Choroid plexus epithelial cell (primary cell): ENCODE data around the gene MACF1.
A peak's percentile ranks its signal among the peaks of the same experiment; 100 is the strongest.

ENCODE experiments used
- DNase-seq: peaks from one replicate; pipeline ENCODE4 v3.0.0-alpha.2; 2010; ENCODE audit warnings: low read depth
- H3K4me3 ChIP-seq: 2 replicates; pipeline ENCODE4 v1.5.1; 2011; ENCODE audit warnings: low read depth, mild to moderate bottlenecking, control low read depth, low read length, moderate library complexity
- TF ChIP-seq, protein P1 (sequence below): conservative IDR thresholded peaks from 2 replicates; pipeline ENCODE4 v1.5.1; 2011; ENCODE audit warnings: low read depth, mild to moderate bottlenecking, control low read depth, inconsistent platforms, low read length, moderate library complexity

Gene MACF1

GRCh38 chr1:39418236-39418635, 213.7 kb downstream of the MACF1 start:
- no peak overlapping the region for H3K4me3 ChIP-seq
- DNase-seq = peak; percentile 42
- TF ChIP-seq, protein P1, sequence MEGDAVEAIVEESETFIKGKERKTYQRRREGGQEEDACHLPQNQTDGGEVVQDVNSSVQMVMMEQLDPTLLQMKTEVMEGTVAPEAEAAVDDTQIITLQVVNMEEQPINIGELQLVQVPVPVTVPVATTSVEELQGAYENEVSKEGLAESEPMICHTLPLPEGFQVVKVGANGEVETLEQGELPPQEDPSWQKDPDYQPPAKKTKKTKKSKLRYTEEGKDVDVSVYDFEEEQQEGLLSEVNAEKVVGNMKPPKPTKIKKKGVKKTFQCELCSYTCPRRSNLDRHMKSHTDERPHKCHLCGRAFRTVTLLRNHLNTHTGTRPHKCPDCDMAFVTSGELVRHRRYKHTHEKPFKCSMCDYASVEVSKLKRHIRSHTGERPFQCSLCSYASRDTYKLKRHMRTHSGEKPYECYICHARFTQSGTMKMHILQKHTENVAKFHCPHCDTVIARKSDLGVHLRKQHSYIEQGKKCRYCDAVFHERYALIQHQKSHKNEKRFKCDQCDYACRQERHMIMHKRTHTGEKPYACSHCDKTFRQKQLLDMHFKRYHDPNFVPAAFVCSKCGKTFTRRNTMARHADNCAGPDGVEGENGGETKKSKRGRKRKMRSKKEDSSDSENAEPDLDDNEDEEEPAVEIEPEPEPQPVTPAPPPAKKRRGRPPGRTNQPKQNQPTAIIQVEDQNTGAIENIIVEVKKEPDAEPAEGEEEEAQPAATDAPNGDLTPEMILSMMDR = no peak

DNA sequence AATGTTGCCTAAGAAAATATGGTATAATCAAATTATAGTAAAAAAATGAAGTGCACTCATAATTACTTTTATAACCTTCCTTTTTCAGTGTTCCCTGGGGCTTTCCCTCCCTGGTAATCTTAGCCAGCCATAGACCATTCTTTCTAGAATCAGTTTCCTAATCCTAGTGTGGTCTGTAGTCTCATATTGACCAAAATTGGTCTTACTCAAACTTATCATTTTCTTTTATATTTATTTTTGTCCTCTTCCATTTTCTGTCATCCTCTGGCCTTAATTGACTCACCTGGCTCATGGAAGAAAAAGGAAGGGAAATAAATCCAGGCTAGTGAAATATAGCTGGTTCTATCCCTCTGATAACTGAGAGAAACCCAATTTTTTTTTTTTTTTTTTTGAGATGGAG, 216.0 kb downstream of the MACF1 start:
- H3K4me3 ChIP-seq = no peak overlapping the region
- TF ChIP-seq, protein P1 = no peak
- no peak for DNase-seq

- TF ChIP-seq, protein P1 = no peak
- no peak overlapping the region for H3K4me3 ChIP-seq
- no peak for DNase-seq
Measured at GRCh38 chr1:39422614-39423013, 218.1 kb downstream of the MACF1 start.

GRCh38 chr1:39425151-39425550, 220.7 kb downstream of the MACF1 start:
- H3K4me3 ChIP-seq = no peak overlapping the region
- no peak for DNase-seq
- TF ChIP-seq, protein P1 = no peak

DNA sequence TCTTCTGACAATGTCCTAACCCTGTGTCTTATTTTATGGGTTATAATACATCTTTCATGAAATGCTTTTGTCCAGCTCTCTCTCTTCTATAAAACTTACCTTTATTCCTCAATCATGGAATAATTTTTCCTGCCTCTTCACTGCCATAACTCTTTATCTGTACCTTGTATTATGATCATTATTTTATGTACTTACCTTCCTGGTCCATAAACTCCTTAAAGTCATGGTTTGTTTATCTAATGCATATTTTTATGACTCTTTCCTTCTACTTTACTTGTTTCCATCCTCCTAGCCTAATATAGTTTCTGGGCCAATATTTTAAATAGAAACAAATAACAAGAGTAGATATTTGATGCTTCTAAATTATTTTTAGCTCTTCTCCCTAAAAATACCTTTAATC, 221.1 kb downstream of the MACF1 start:
- TF ChIP-seq, protein P1 = no peak
- DNase-seq = no peak
- H3K4me3 ChIP-seq = no peak overlapping the region

DNA sequence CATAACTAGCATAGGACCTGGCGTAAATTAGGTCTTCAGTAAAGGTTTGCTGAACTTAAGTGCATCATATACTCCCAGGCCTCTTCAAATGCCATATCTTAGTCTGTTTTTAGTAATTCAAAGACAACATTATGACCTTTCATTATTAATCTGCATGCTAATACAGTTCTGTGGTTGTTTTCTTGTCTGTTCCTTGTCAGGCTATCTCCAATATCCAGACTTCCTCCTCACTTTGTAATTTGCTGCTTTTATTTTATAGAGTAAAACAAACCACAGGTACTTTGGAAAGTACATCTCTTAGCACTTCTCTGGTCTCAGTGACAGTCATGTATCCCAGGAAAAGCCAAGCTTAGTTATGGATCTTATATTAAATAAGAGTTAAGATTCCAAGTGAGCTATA, 221.9 kb downstream of the MACF1 start:
- TF ChIP-seq, protein P1 = no peak
- DNase-seq = no peak
- H3K4me3 ChIP-seq = no peak overlapping the region

- no peak for DNase-seq
- no peak overlapping the region for H3K4me3 ChIP-seq
- TF ChIP-seq, protein P1 = no peak
Measured at GRCh38 chr1:39427374-39427773, 222.9 kb downstream of the MACF1 start.
